ENCODE data around the gene CTSV. TPM values are rescaled to one million over a fixed set of nuclear protein-coding genes. Genes with fewer than 3 reads are reported as not detected.
"Not testable (repeated sequence)": the region's sequence is repeated elsewhere in the genome, so short reads cannot be mapped to it uniquely, and the experiment has no call there.

Gene CTSV
- total RNA-seq, 1 donor from 2014 or later = 1.5 TPM

DNA sequence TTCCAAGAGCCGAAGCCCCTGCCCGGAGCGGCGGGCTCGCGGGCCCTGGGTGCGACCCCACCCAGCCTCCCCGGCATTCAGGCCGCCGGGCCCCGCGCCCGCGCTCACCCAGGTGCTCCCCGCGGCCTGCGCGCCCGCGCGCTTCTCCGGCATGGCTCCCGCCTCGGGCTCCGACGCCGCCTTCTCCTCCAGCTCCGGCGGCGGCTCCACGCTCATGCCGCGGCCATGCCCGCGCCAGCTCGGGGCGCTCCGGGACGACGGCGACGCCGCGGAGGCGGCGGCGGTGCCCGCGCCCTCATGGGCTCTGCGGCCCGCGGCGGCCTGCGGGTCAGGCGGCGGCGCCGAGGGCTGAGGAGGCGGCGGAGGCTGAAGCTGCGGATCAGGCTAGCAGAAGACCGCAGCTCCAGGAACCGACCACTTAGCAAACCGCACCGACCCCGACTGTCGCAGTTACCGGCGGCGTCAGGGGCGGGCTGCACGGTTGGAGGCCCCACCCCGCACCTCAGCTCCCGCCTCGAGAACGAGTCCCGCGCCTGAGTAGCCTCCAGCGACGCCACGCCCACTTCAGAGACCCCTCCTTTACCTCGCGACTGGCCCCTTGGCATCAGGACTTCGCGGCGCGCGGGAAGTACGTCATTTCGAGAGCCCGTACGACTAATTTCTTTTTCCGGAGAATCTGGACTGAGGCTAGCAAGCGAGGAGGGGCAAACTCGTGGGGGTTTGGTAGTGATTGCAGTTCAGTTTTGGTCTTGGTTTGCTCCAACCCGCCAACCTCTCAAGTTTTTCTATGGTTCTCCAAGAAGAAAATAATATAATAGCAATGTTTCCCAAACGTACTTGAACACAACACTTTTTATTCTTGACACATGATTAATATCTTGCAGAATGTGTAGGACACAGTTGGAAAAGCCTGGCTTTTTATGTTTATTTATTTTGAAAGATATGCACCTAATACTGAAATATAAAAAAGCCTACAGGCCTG is 25.5 kb downstream of the CTSV start:
- H3K4me1 ChIP-seq; H3K27me3 ChIP-seq; H3K36me3 ChIP-seq; H3K9me3 ChIP-seq; intact Hi-C loops (cut with DNase I): not testable (repeated sequence)
- DNase-seq (ENCODE audit: extremely low spot score in 2 of 2) = peak in 1 of 2 donors; percentile 88
- H3K27ac ChIP-seq = peak overlapping the region; percentile 73
- H3K4me3 ChIP-seq = peak overlapping the region; percentile 56 to 77
- peak in 1 of 2 donors; percentile 33 for TF ChIP-seq POLR2A (IDR thresholded peaks at IDR 0.05)
- TF ChIP-seq POLR2AphosphoS5 (IDR thresholded peaks at IDR 0.05; ENCODE audit: insufficient read depth in 1 of 2, low read depth in 1 of 2) = peak; percentile 55 to 72

DNA sequence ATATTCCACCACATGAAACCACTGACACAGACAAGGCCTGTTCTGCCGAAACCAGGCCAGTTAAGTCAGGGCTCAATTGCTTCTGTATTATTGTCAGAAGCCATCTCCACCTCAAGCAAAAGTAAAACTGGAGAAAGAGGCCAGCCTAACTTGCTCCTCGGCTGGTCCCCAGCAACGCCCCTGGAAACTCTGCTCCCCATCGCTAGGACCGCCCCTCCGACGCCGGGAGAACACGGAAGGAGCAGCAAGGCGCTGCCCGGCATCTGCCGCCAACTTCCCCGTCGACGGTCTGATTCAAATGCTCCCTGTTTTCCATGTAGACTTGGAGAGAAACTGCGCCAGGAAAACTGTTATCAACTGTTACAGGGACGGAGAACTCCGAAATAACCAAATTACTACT is 26.3 kb downstream of the CTSV start:
- H3K4me1 ChIP-seq; H3K9me3 ChIP-seq; H3K36me3 ChIP-seq; DNase-seq (ENCODE audit: extremely low spot score in 2 of 2); intact Hi-C loops (cut with DNase I); H3K27me3 ChIP-seq: not testable (repeated sequence)
- peak overlapping the region; percentile 56 to 77 for H3K4me3 ChIP-seq
- H3K27ac ChIP-seq = peak overlapping the region; percentile 73

DNA sequence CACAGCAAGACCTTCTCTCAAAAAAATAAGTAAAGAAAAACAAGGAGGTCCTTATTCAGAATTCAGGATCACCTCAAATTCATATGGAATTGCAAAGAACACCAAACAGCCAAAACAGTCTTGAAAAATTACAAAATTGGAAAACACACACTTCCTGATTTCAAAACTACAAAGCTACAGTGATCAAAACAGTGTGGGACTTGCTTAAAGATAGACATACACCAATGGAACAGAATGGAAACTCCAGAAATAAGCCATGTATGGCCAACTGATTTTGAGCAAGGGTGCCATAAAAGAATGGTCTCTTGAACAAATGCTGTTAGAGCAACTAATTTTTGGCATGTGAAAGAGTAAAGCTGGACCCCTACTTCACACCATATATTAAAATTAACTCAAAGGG is 36.7 kb downstream of the CTSV start:
- H3K9me3 ChIP-seq; H3K4me3 ChIP-seq; H3K4me1 ChIP-seq; DNase-seq (ENCODE audit: extremely low spot score in 2 of 2); H3K27ac ChIP-seq; H3K27me3 ChIP-seq; H3K36me3 ChIP-seq; intact Hi-C loops (cut with DNase I): not testable (repeated sequence)

DNA sequence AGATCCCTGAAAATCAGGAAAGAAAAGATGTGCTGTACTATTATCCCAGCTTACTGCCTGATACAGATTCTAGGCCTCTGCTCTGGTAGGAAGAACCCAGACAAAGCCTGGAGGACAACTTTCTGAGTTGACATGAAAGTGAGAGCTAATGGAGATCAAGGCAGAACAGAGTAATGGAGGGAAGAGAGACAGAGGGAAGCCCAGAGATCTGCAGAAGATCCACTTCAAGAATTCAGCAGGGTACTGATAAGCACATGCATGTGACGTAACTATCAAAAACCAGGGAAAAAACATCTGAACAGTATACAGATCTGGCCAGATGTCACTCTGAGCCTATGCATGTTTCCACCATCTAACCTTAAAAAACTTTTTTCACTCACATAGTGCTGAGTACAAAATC is 37.6 kb downstream of the CTSV start:
- H3K36me3 ChIP-seq; H3K27me3 ChIP-seq; H3K9me3 ChIP-seq; H3K4me3 ChIP-seq; H3K4me1 ChIP-seq; intact Hi-C loops (cut with DNase I); H3K27ac ChIP-seq; DNase-seq (ENCODE audit: extremely low spot score in 2 of 2): not testable (repeated sequence)

DNA sequence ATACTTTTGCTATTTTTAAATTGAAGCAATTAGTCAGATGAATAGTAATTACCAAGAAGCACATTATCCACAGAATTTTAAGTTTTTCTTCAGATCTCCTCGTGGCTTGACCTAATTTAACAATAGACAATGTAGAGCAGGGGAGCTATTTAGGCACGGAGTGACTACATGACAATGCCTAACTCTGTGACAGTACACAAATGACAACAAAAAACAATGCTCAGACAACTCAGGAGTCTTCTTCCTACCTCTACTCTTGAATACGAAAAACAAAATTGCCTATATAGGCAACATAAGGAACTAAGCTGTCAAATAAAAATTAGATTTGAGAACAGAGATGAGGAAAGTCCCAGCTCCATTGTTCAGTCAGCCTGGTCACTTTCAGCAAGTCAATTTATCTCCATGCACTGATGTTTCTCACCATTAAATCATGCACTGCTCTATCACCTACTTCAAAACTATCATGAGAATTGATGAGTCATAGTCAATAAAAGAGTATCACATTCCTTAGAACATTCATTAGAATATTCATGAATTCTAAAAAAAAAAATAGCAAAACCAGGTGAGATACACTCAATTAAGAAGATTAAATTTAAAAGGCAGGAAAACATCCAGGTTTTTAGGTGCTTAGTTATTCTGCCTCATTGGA is 38.7 kb downstream of the CTSV start:
- intact Hi-C loops (cut with DNase I); H3K36me3 ChIP-seq; H3K4me3 ChIP-seq; H3K9me3 ChIP-seq; DNase-seq (ENCODE audit: extremely low spot score in 2 of 2); H3K27ac ChIP-seq; H3K4me1 ChIP-seq; H3K27me3 ChIP-seq: not testable (repeated sequence)

DNA sequence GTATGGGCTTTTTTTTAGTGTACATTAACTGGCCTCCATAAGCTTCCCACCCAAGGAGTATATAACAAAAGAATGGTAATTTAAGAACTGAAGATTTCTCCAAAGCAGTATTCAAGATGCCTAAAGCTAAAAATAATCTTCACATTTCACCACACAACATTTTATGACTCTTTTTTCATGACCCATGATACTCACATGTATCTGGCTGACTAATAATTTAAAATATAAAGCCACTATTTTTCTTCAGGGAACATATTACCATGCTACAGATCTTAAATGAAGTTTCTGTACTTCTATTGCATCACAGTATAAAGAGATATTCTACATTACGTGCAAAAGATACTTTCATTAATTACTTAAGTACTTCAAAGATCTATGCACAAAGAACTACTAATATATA is 39.2 kb downstream of the CTSV start:
- intact Hi-C loops (cut with DNase I); H3K27ac ChIP-seq; H3K27me3 ChIP-seq; H3K4me1 ChIP-seq; H3K4me3 ChIP-seq; H3K9me3 ChIP-seq; DNase-seq (ENCODE audit: extremely low spot score in 2 of 2); H3K36me3 ChIP-seq: not testable (repeated sequence)

DNA sequence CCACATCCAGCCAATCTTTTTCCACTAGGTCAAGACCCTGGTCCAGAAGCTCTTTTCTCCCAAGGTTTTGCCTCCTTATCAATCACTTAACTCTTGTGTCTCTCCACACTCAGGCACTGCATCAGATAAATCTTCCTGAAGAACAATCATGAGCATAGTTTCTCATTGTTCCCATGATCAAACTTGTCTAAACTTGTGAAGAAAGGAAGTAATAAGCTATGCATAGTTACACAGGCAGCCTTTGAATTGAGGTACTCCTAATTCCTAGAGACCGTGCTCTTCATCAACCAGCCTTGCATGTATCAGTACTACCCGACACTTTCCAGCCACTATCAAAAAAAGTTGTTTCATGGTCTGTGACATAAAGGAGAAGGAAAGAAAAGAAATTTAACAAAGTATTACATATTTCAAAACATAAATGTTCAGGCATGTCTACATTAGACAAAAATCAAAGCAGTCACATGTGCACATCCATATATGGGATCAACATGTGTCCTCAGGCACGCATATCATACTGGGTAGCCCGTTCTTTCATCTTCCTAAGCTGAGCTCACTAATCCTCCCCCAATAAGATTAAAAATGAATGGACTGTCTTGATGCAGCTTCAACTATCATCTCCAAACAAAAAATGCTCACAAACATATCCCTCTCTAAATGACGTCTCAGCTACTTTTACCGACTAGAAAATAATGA is 41.8 kb downstream of the CTSV start:
- intact Hi-C loops (cut with DNase I); H3K4me3 ChIP-seq: not testable (repeated sequence)

DNA sequence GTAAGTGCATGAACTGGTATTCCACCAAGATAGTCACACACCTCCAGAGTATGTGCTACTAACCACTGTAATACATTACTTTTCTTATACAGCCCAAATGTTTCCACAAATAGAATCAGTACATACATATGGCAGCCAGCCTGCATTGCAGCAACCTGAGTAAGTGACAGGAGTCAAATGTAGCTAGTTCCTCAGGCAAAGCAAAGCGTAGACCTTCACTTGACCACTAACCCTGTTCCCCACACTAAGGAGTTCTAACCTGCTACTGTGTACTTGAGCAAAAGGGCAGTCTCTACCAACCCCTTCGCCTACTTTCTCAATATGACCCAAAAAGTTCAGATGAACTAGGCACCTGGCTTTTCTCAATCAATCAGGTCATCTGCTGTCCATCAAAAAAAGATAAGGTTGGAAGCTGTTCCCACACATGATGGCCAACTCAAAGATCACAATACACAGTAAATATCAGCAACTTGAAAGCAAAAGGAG is 44.4 kb downstream of the CTSV start:
- H3K27ac ChIP-seq; H3K36me3 ChIP-seq; H3K9me3 ChIP-seq; intact Hi-C loops (cut with DNase I); H3K4me1 ChIP-seq; DNase-seq (ENCODE audit: extremely low spot score in 2 of 2); H3K4me3 ChIP-seq; H3K27me3 ChIP-seq: not testable (repeated sequence)

More for the DNA sequence above, 41.8 kb downstream of the CTSV start:
- H3K9me3 ChIP-seq; H3K4me1 ChIP-seq; H3K27ac ChIP-seq; DNase-seq (ENCODE audit: extremely low spot score in 2 of 2); H3K27me3 ChIP-seq; H3K36me3 ChIP-seq: not testable (repeated sequence)

DNA sequence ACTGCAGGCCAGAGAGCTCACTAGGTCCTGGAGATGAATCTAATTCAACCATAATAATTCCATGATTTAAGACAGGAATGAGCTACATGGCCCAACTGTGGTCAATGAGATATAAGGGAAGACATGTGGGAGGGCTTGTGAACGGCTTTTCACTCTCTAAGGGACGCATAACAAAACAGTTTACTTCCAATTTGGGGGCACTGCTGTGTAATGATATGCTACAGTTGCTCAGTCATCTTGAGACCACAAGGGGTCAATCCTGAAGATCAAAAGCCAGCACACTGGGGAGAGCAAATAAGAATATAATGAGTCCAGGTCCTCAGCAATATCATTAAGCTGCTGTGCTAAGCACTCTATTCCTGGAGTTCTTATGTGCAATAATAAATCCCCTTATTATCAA is 46.6 kb downstream of the CTSV start:
- H3K4me1 ChIP-seq; H3K9me3 ChIP-seq; H3K27me3 ChIP-seq; H3K27ac ChIP-seq; H3K36me3 ChIP-seq; H3K4me3 ChIP-seq; intact Hi-C loops (cut with DNase I); DNase-seq (ENCODE audit: extremely low spot score in 2 of 2): not testable (repeated sequence)

DNA sequence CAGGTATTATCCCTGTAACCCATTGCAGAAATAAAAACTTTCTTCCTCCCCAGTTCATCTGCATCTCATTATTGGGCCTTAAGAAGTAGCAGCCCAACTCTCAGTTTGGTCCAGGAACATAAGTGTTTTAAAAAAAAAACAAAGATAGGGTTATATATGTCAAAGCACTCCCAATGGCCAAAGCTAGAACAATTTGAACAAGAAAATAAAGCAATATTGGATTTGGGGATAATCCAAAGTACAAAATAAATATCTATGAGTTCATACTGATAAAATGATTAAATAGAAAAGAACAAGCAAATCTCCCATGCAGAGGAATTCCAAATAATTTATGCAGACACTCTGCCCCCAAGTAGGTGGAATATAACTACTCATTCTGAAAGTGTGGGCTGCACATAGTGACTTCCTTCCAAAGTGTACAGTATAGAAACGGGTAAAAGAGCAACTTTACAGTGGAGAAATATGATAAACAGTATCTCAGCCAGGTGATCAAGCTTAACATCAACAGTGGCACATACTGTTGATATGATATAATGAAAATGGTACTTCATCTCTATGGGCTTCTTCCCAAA is 49.1 kb downstream of the CTSV start:
- H3K27ac ChIP-seq; H3K36me3 ChIP-seq; intact Hi-C loops (cut with DNase I); DNase-seq (ENCODE audit: extremely low spot score in 2 of 2); H3K4me1 ChIP-seq; H3K4me3 ChIP-seq; H3K9me3 ChIP-seq; H3K27me3 ChIP-seq: not testable (repeated sequence)

DNA sequence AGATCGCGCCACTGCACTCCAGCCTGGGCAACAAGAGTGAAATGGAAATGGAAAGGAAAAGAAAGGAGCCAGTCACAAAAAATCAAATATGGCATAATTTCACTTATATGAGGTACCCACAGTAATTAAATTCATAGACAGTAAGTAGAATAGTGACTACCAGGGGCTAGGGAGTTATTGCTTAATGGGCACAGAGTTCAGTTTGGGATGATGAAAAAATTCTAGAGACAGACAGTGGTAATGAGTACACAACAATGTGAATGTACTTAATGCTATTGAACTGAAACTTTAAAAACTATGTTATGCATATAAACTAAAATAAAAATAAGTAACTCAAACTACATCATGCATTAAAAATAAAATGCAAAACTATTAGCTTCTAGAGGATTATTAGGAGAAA is 54.1 kb downstream of the CTSV start:
- intact Hi-C loops (cut with DNase I); DNase-seq (ENCODE audit: extremely low spot score in 2 of 2); H3K4me1 ChIP-seq; H3K36me3 ChIP-seq; H3K9me3 ChIP-seq; H3K27ac ChIP-seq; H3K4me3 ChIP-seq; H3K27me3 ChIP-seq: not testable (repeated sequence)

DNA sequence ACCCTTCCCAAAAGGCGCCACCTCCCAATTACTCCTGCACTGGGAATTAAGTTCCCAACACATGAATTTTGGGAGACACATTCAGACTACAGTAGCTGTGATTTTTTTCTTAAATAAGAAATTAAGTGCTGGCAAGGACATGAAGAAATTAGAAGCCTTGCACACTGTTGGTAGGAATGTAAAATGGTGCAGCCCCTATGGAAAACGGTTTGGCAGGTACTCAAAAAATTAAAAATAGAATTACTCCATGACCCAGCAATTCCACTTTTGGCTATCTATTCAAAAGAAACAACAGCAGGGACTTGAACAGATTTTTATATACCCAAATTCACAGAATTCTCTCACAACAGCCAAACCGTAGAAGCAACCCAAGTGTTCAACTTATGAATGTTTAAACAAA is 54.8 kb downstream of the CTSV start:
- H3K4me3 ChIP-seq; H3K27ac ChIP-seq; H3K9me3 ChIP-seq; DNase-seq (ENCODE audit: extremely low spot score in 2 of 2); H3K4me1 ChIP-seq; H3K27me3 ChIP-seq; intact Hi-C loops (cut with DNase I); H3K36me3 ChIP-seq: not testable (repeated sequence)
